H1 (cell line): ENCODE data around the gene GH1. TPM values are rescaled to one million over a fixed set of nuclear protein-coding genes. Genes with fewer than 3 reads are reported as not detected.
"Not testable (repeated sequence)": the region's sequence is repeated elsewhere in the genome, so short reads cannot be mapped to it uniquely, and the experiment has no call there.

Experiments used
- CTCF ChIA-PET: fragments of 300-600 bp; sonication (Branson Sonifier 250); formaldehyde crosslinking; loops from one replicate; lab custom pipeline; 2021; ENCODE audit not compliant: partially characterized antibody; lab: Charles Lee
- POLR2A ChIA-PET: fragments of 300-600 bp; sonication (Branson Sonifier 250); formaldehyde crosslinking; loops from one replicate; lab custom pipeline; 2021; ENCODE audit warnings: inconsistent platforms; ENCODE audit not compliant: partially characterized antibody; lab: Charles Lee
- DNase-seq, 2 experiments: peaks; one replicate each; pipeline versions ENCODE4 v3.0.0 to v3.0.0-alpha.2; 2010 to 2022; ENCODE audit warnings: low spot score in 2 of 2, low read depth in 1 of 2, mixed read lengths in 1 of 2
- FAIRE-seq: peaks from 2 replicates; lab custom pipeline; 2011; peaks lifted over from hg19 to GRCh38; lab: Jason Lieb, UNC
- H2AFZ ChIP-seq: 2 replicates; pipeline ENCODE4 v1.8.1; 2012; ENCODE audit warnings: low read length, inconsistent platforms
- H2AK5ac ChIP-seq: 2 replicates; pipeline ENCODE4 v1.6.1; 2013; ENCODE audit warnings: low read depth, low read length
- H2BK120ac ChIP-seq: replicated peaks from 2 replicates; pipeline ENCODE3; 2013; ENCODE audit warnings: low read depth, low read length, inconsistent platforms
- H2BK12ac ChIP-seq: 2 replicates; pipeline ENCODE4 v1.6.1; 2013; ENCODE audit warnings: low read depth, low read length
- H2BK15ac ChIP-seq: 2 replicates; pipeline ENCODE4 v1.6.1; 2013; ENCODE audit warnings: low read length
- H2BK20ac ChIP-seq: 2 replicates; pipeline ENCODE4 v1.6.1; 2013; ENCODE audit warnings: low read length
- H2BK5ac ChIP-seq: 2 replicates; pipeline ENCODE4 v1.6.1; 2013; ENCODE audit warnings: low read depth, low read length
- H3K14ac ChIP-seq: 2 replicates; pipeline ENCODE4 v1.6.1; 2013; ENCODE audit warnings: inconsistent platforms; ENCODE audit not compliant: insufficient read length
- H3K18ac ChIP-seq: 2 replicates; pipeline ENCODE4 v1.6.1; 2013; ENCODE audit warnings: low read length; ENCODE audit errors: extremely low read depth
- H3K23ac ChIP-seq: 2 replicates; pipeline ENCODE4 v1.6.1; 2013; ENCODE audit warnings: inconsistent platforms; ENCODE audit not compliant: insufficient read length
- H3K23me2 ChIP-seq: 2 replicates; pipeline ENCODE4 v1.6.1; 2013; ENCODE audit warnings: low read depth, low read length
- H3K27ac ChIP-seq: 2 replicates; pipeline ENCODE4 v1.6.1; 2011; ENCODE audit warnings: low read depth, low read length, inconsistent platforms
- H3K27me3 ChIP-seq, 4 experiments: replicated peaks in 1 of 4; 1 replicate in 1 of 4; 2 replicates in 3 of 4; pipeline versions ENCODE4 v1.6.1 to v1.8.1; 2011 to 2013; ENCODE audit warnings: low read length in 3 of 4, mild to moderate bottlenecking in 3 of 4, inconsistent platforms in 2 of 4, mixed read lengths in 2 of 4, moderate library complexity in 1 of 4; ENCODE audit not compliant: control insufficient read depth in 3 of 4, insufficient read depth in 3 of 4; ENCODE audit errors: extremely low read depth in 1 of 4
- H3K36me3 ChIP-seq, 4 experiments: 2 replicates each; pipeline versions ENCODE4 v1.6.1 to v1.8.1; 2011 to 2013; ENCODE audit warnings: mild to moderate bottlenecking in 4 of 4, low read length in 3 of 4, moderate library complexity in 2 of 4, control low read depth in 1 of 4, inconsistent platforms in 1 of 4; ENCODE audit not compliant: insufficient read depth in 4 of 4, control insufficient read depth in 2 of 4
- H3K4ac ChIP-seq: replicated peaks from 2 replicates; pipeline ENCODE3; 2013; ENCODE audit warnings: low read length, low read depth, mixed read lengths, inconsistent platforms; ENCODE audit not compliant: insufficient read length
- H3K4me1 ChIP-seq, 4 experiments: replicated peaks in 1 of 4; 1 replicate in 1 of 4; 2 replicates in 3 of 4; pipeline versions ENCODE4 v1.6.1 to v1.8.1; 2011 to 2013; ENCODE audit warnings: low read length in 3 of 4, inconsistent platforms in 2 of 4, mixed read lengths in 1 of 4; ENCODE audit not compliant: insufficient read depth in 4 of 4, control insufficient read depth in 3 of 4
- H3K4me2 ChIP-seq, 2 experiments: 2 replicates each; pipeline versions ENCODE4 v1.6.1 to v1.8.1; 2011 to 2013; ENCODE audit warnings: low read depth in 2 of 2, low read length in 2 of 2, control low read depth in 1 of 2, inconsistent platforms in 1 of 2, mild to moderate bottlenecking in 1 of 2; ENCODE audit not compliant: insufficient read depth in 1 of 2
- H3K4me3 ChIP-seq, 4 experiments: fragments of 200-600, 300-600 bp in 1 of 4; sonication (generic), shearing (Covaris generic), sonication (Bioruptor Twin) in 1 of 4; 2 replicates each; pipeline versions ENCODE4 v1.5.1 to v1.8.1; 2011 to 2016; ENCODE audit warnings: low read length in 4 of 4, low read depth in 3 of 4, control low read depth in 2 of 4, inconsistent platforms in 2 of 4, mild to moderate bottlenecking in 2 of 4, mixed read lengths in 1 of 4, moderate library complexity in 1 of 4; ENCODE audit not compliant: insufficient read depth in 2 of 4; ENCODE audit errors: extremely low read depth in 1 of 4
- H3K56ac ChIP-seq: replicated peaks from 2 replicates; pipeline ENCODE3; 2013; ENCODE audit warnings: low read depth, mild to moderate bottlenecking, mixed read lengths, low read length, inconsistent platforms; ENCODE audit not compliant: insufficient read length
- H3K79me1 ChIP-seq: 2 replicates; pipeline ENCODE4 v1.6.1; 2013; ENCODE audit warnings: low read depth, low read length, control low read depth
- H3K79me2 ChIP-seq, 2 experiments: 2 replicates each; pipeline versions ENCODE4 v1.6.1 to v1.8.1; 2012 to 2013; ENCODE audit warnings: low read length in 2 of 2, mild to moderate bottlenecking in 2 of 2, inconsistent platforms in 1 of 2; ENCODE audit not compliant: insufficient read depth in 2 of 2, control insufficient read depth in 1 of 2
- H3K9ac ChIP-seq, 4 experiments: replicated peaks in 1 of 4; 1 replicate in 1 of 4; 2 replicates in 3 of 4; pipeline versions ENCODE4 v1.6.1 to v1.8.1; 2011 to 2013; ENCODE audit warnings: low read depth in 3 of 4, low read length in 3 of 4, control low read depth in 2 of 4, mild to moderate bottlenecking in 2 of 4, moderate library complexity in 2 of 4, inconsistent platforms in 1 of 4; ENCODE audit errors: extremely low read depth in 1 of 4
- H3K9me3 ChIP-seq, 2 experiments: 2 replicates each; pipeline versions ENCODE4 v1.6.1 to v1.8.1; 2012 to 2013; ENCODE audit warnings: mild to moderate bottlenecking in 2 of 2, moderate library complexity in 2 of 2, control low read depth in 1 of 2, inconsistent platforms in 1 of 2, low read depth in 1 of 2, low read length in 1 of 2, mixed read lengths in 1 of 2; ENCODE audit not compliant: insufficient read depth in 2 of 2
- H4K20me1 ChIP-seq, 2 experiments: replicated peaks in 1 of 2; 2 replicates each; pipeline versions ENCODE3 to v1.8.1; 2011 to 2013; ENCODE audit warnings: inconsistent platforms in 2 of 2, low read length in 2 of 2, mild to moderate bottlenecking in 1 of 2; ENCODE audit not compliant: insufficient read depth in 2 of 2, control insufficient read depth in 1 of 2
- H4K5ac ChIP-seq: 2 replicates; pipeline ENCODE4 v1.6.1; 2013; ENCODE audit warnings: low read length, low read depth, mixed read lengths, inconsistent platforms; ENCODE audit not compliant: insufficient read length
- H4K8ac ChIP-seq: 2 replicates; pipeline ENCODE4 v1.8.0; 2013; ENCODE audit warnings: mild to moderate bottlenecking, moderate library complexity, low read length, inconsistent platforms; ENCODE audit not compliant: insufficient read depth; ENCODE audit errors: extremely low read depth
- H4K91ac ChIP-seq: replicated peaks from 2 replicates; pipeline ENCODE3; 2013; ENCODE audit warnings: low read length, mixed read lengths, inconsistent platforms; ENCODE audit not compliant: insufficient read length
- WGBS, 2 experiments: shearing (Covaris generic) in 1 of 2; methylation state at CpG; one replicate each; pipeline versions ENCODE4 v1.1.6 to v1.1.7; 2013 to 2015; ENCODE audit warnings: low lambda C conversion rate in 2 of 2, mixed read lengths in 2 of 2, inconsistent platforms in 1 of 2, low coverage in 1 of 2, missing lambda C conversion rate in 1 of 2; ENCODE audit not compliant: insufficient replicate concordance in 2 of 2, insufficient coverage in 1 of 2, insufficient read length in 1 of 2; ENCODE audit errors: extremely low coverage in 1 of 2, missing lambda C conversion rate in 1 of 2; 5-methylcytosine and 5-hydroxymethylcytosine counted together
- polyA plus RNA-seq, 7 experiments: library from polyadenylated mRNA; depleted of rRNA in 3 of 7; stranded (reverse) in 5 of 7; unstranded in 2 of 7; fragments of >200 nt in 5 of 7; fragments of 200-250 nt in 2 of 7; gene quantifications; 1 replicate in 5 of 7; 2 replicates in 1 of 7; 4 replicates in 1 of 7; pipeline versions ENCODE4 v1.2.1 to v1.2.3, GENCODE V29; 2011 to 2013; ENCODE audit warnings: missing spikeins in 2 of 7, mixed read lengths in 2 of 7
- total RNA-seq: library from RNA; stranded (reverse); fragmentation: NEBNext Ultra II Directional; extraction: Animal tissue kit (Norgen Biotek cat#: 25700); gene quantifications from 2 replicates; pipeline ENCODE4 v1.2.1, GENCODE V29; 2021

GH1 gene
- total and polyA plus RNA-seq, 2 of the 8 experiments (the other 6 are each of a cell fraction or from before 2014, with no cell fraction given): 0.41 TPM; not detected in 1

DNA sequence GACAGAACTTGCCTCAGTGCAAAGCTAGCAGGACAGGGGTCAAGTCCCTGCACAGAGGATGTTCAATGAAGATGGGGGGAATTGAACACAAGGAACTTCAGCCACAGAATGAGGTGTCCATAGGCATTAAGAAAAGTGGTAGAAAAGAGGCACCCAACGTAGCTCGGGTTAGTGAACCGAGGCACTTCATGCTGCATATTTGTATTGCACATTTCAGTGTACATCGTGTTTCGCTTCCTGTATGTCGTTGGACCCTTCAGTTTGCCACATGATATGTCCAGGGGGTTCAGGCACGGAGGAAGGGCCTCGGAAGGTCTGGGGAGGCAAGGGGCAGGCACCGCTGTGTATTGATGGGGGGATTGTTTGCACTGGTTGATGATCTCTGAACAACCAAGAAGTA, 40.2 kb downstream of the GH1 start:
- H3K79me2 ChIP-seq, H3K4ac ChIP-seq, H4K5ac ChIP-seq, H3K23me2 ChIP-seq, H2BK12ac ChIP-seq, H4K91ac ChIP-seq, H2BK15ac ChIP-seq, H2BK120ac ChIP-seq, FAIRE-seq, H3K27ac ChIP-seq, H3K9ac ChIP-seq, H2AK5ac ChIP-seq, H3K9me3 ChIP-seq, H3K79me1 ChIP-seq, H3K4me2 ChIP-seq, H3K23ac ChIP-seq, H2BK20ac ChIP-seq, H2BK5ac ChIP-seq, H3K56ac ChIP-seq, H4K20me1 ChIP-seq, H3K4me3 ChIP-seq, H3K14ac ChIP-seq, H4K8ac ChIP-seq, H3K36me3 ChIP-seq, H3K27me3 ChIP-seq, H2AFZ ChIP-seq, POLR2A ChIA-PET, DNase-seq, H3K18ac ChIP-seq: not testable (repeated sequence)
- H3K4me1 ChIP-seq: peaks cover 3 to 15% (median 8%) of the 10 kb centered on the region in 4 experiments
- CTCF ChIA-PET: interaction anchor here (1.0 to 3.8 kb wide), 6 partner anchors 9 to 40 kb away, joined by 3 to 27 read pairs (median 6); partner anchors contain the start of genes CSHL1 and GH1
- 94% methylated on average over 9 of the region's 9 CpGs; no CpG with 5 or more reads in 1 of the 2 experiments for WGBS, 2 experiments

GRCh38 chr17:63874693-63875092, 43.9 kb downstream of the GH1 start:
- H3K36me3 ChIP-seq, H3K9me3 ChIP-seq, H2BK120ac ChIP-seq, H2AFZ ChIP-seq, H3K27ac ChIP-seq, H3K23ac ChIP-seq, H3K4me1 ChIP-seq, H2BK15ac ChIP-seq, H3K79me2 ChIP-seq, H2BK5ac ChIP-seq, H2AK5ac ChIP-seq, H3K18ac ChIP-seq, H4K8ac ChIP-seq, H3K79me1 ChIP-seq, DNase-seq, H3K14ac ChIP-seq, H3K4me2 ChIP-seq, FAIRE-seq, H4K20me1 ChIP-seq, H3K9ac ChIP-seq, H3K23me2 ChIP-seq, H3K56ac ChIP-seq, H3K4ac ChIP-seq, H3K27me3 ChIP-seq, H2BK20ac ChIP-seq, H4K91ac ChIP-seq, H4K5ac ChIP-seq, H3K4me3 ChIP-seq, H2BK12ac ChIP-seq: not testable (repeated sequence)
- CTCF ChIA-PET: interaction anchor here (0.6 to 1.8 kb wide), 15 partner anchors 8 to 145 kb away, joined by 3 to 10 read pairs (median 3); partner anchors contain the start of gene CSHL1
- POLR2A ChIA-PET: interaction anchor here (0.6 kb wide), 1 partner anchor 8 kb away, joined by 4 read pairs; no protein-coding TSS in a partner anchor
- WGBS, 2 experiments: 71% methylated on average over 4 of the region's 6 CpGs; no CpG with 5 or more reads in 1 of the 2 experiments
